Measurements from ENCODE around the gene B4GALT5. TPM values are rescaled to one million over a fixed set of nuclear protein-coding genes. Genes with fewer than 3 reads are reported as not detected.
A peak's percentile ranks its signal among the peaks of the same experiment; 100 is the strongest.

B4GALT5 gene
- polyA plus RNA-seq, 2 of the 4 experiments (the other 2 are of a cell fraction) = 84.0 to 88.7 TPM

DNA sequence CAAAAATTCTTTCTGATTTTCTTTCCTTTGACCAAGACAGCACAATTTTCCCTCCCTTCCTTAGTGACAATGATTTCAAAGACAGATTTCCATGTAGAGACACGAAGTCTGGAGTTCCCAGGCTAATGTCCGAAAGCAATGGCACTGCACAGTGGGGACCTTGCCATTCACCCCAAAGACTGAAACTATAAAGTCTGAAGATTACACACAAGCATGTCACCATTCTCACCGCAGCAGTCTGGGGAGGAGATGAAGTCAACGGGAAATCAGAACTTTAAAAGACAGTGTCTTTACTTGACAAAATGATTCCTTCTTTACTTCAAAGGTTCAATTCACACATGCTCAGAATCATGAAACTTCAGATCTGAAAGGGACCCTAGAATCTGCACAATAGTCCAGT lies 8.3 kb downstream of the B4GALT5 start:
- CTCF ChIA-PET = interaction anchor here (0.6 to 1.5 kb wide), 3 partner anchors 99 to 183 kb away, joined by 3 to 5 read pairs (median 4); no protein-coding TSS in a partner anchor
- TF ChIP-seq ELK1 (IDR thresholded peaks at IDR 0.05; ENCODE audit: low read depth, low read length) = no peak
- TF ChIP-seq ESRRA (IDR thresholded peaks at IDR 0.05; ENCODE audit: borderline replicate concordance, low read length) = no peak
- no peak for TF ChIP-seq HOXA7 (CRISPR knock-in tag; IDR thresholded peaks at IDR 0.05)
- no peak for TF ChIP-seq NR3C1 (IDR thresholded peaks at IDR 0.05)
- TF ChIP-seq MAZ (IDR thresholded peaks at IDR 0.05; ENCODE audit: borderline replicate concordance, low read depth, low read length) = no peak
- TF ChIP-seq POLR2AphosphoS2 (conservative IDR thresholded peaks at IDR 0.05; ENCODE audit: low read length) = no peak
- TF ChIP-seq SMC3 (IDR thresholded peaks at IDR 0.05) = no peak
- no peak for TF ChIP-seq EHMT2 (IDR thresholded peaks at IDR 0.05; ENCODE audit: low read depth)
- no peak for TF ChIP-seq EHF (CRISPR knock-in tag; IDR thresholded peaks at IDR 0.05)
- no peak for TF ChIP-seq NFE2L2 (conservative IDR thresholded peaks at IDR 0.05; ENCODE audit: low read length)
- no peak for TF ChIP-seq HES2 (IDR thresholded peaks at IDR 0.05)
- H3K4me3 ChIP-seq = no peak overlapping the region
- H3K9me3 ChIP-seq = no peaks in the 10 kb centered on the region
- no peak for ATAC-seq
- peaks cover 95% of the 10 kb centered on the region for H3K4me1 ChIP-seq
- FAIRE-seq = no peak
- no peak for DNase-seq (ENCODE audit: low read depth in 1 of 2, low spot score in 1 of 2)
- peak overlapping the region; percentile 95 for H3K4me2 ChIP-seq
- POLR2A ChIA-PET = interaction anchor here (0.6 kb wide), 1 partner anchor 15 kb away, joined by 3 read pairs; no protein-coding TSS in a partner anchor
- H3K27ac ChIP-seq = peak overlapping the region; percentile 69 to 98
- WGBS (ENCODE audit: missing lambda C conversion rate) = 45% methylated on average over 4 of the region's 4 CpGs

DNA sequence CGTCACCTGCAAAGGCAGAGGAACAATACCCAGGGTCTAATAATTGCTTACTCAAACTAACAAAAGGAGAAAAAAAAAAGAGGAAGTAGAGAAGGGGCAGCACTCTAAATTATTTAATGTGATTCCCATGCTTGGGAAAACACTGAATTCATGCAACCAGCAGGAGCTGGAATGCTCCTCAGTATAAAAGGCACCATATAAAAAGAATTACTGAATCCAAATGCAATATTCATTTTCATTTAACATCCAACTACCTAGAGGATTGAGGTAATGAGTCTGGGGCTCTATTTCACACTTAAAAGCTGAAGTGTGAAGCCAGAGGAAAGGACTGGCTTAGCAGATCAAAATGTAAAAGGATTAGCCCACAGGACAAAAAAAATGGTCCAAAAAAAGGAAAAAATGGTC lies 8.7 kb downstream of the B4GALT5 start:
- H3K4me3 ChIP-seq = no peak overlapping the region
- TF ChIP-seq RARB (CRISPR knock-in tag; IDR thresholded peaks at IDR 0.05) (no peak), PHF8 (IDR thresholded peaks at IDR 0.05; ENCODE audit: borderline replicate concordance, low read depth) (no peak), POLR2A (IDR thresholded peaks at IDR 0.05; ENCODE audit: low read length) (no peak), EHMT2 (IDR thresholded peaks at IDR 0.05; ENCODE audit: low read depth) (no peak), RFX5 (IDR thresholded peaks at IDR 0.05) (no peak), TFCP2L1 (CRISPR knock-in tag; IDR thresholded peaks at IDR 0.05) (no peak)
- TF ChIP-seq, protein P1, sequence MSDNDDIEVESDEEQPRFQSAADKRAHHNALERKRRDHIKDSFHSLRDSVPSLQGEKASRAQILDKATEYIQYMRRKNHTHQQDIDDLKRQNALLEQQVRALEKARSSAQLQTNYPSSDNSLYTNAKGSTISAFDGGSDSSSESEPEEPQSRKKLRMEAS (IDR thresholded peaks at IDR 0.05) = no peak
- peak overlapping the region; percentile 95 for H3K4me2 ChIP-seq
- peaks cover 95% of the 10 kb centered on the region for H3K4me1 ChIP-seq
- DNase-seq (ENCODE audit: low read depth in 1 of 2, low spot score in 1 of 2) (no peak), ATAC-seq (no peak), FAIRE-seq (no peak)
- 93% methylated on average over 1 of the region's 1 CpG for WGBS (ENCODE audit: missing lambda C conversion rate)
- ChIA-PET CTCF (interaction anchor here (0.6 to 1.5 kb wide), 3 partner anchors 99 to 199 kb away, joined by 3 to 5 read pairs (median 4); no protein-coding TSS in a partner anchor), POLR2A (interaction anchor here (0.6 kb wide), 1 partner anchor 14 kb away, joined by 3 read pairs; no protein-coding TSS in a partner anchor)
- H3K9me3 ChIP-seq = no peaks in the 10 kb centered on the region
- H3K27ac ChIP-seq = peak overlapping the region; percentile 69 to 98

DNA sequence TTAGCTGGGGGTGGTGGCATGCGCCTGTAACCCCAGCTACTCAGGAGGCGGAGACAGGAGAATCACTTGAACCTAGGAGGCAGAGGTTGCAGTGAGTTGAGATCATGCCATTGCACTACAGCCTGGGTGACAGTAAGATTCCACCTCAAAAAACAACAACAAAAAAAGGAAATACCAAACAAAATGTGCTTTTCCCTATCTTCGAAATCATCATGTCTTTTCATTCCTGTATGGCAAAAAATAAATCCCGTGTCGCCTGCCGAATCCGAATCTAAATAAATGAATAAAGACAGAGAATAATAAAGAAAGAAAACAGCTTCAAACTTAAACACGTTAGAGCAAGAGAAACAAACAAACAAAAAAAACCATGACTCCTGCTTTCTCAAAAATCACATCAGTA lies 11.8 kb downstream of the B4GALT5 start:
- FAIRE-seq (no peak), DNase-seq (ENCODE audit: low read depth in 1 of 2, low spot score in 1 of 2) (no peak), ATAC-seq (no peak)
- no peaks in the 10 kb centered on the region for H3K9me3 ChIP-seq
- H3K27ac ChIP-seq = peak overlapping the region; percentile 98
- POLR2A ChIA-PET = interaction anchor here (1.4 to 1.6 kb wide), 4 partner anchors 27 to 111 kb away, joined by 4 to 5 read pairs (median 5); partner anchors contain the start of gene SLC9A8
- peak overlapping the region; percentile 85 for H3K4me2 ChIP-seq
- H3K4me3 ChIP-seq = peak overlapping the region; percentile 12; the same call in 1 of the 3 replicates
- peaks cover 93% of the 10 kb centered on the region for H3K4me1 ChIP-seq
- WGBS (ENCODE audit: missing lambda C conversion rate) = 55% methylated on average over 8 of the region's 8 CpGs
- CTCF ChIA-PET = interaction anchor here (0.9 to 2.5 kb wide), 3 partner anchors 9 to 91 kb away, joined by 5 to 11 read pairs (median 8); no protein-coding TSS in a partner anchor
- TF ChIP-seq REST (IDR thresholded peaks at IDR 0.05) (no peak), HES2 (IDR thresholded peaks at IDR 0.05) (no peak), MAZ (IDR thresholded peaks at IDR 0.05; ENCODE audit: borderline replicate concordance, low read depth, low read length) (no peak), KDM1A (IDR thresholded peaks at IDR 0.05; ENCODE audit: low read depth) (no peak), SREBF2 (IDR thresholded peaks at IDR 0.05) (no peak), CEBPB (IDR thresholded peaks at IDR 0.05) (no peak), HOXB13 (CRISPR knock-in tag; IDR thresholded peaks at IDR 0.05; ENCODE audit: low read depth) (no peak), HOXB5 (CRISPR knock-in tag; IDR thresholded peaks at IDR 0.05) (no peak), EHMT2 (IDR thresholded peaks at IDR 0.05; ENCODE audit: low read depth) (no peak), CBX8 (IDR thresholded peaks at IDR 0.05) (no peak), RARB (CRISPR knock-in tag; IDR thresholded peaks at IDR 0.05) (no peak), JUNB (IDR thresholded peaks at IDR 0.05) (no peak), RCOR1 (IDR thresholded peaks at IDR 0.05; ENCODE audit: low read depth, low read length) (no peak), CHD4 (IDR thresholded peaks at IDR 0.05; ENCODE audit: borderline replicate concordance) (no peak)
- TF ChIP-seq, protein P1 (IDR thresholded peaks at IDR 0.05) = no peak
- TF ChIP-seq, protein P2, sequence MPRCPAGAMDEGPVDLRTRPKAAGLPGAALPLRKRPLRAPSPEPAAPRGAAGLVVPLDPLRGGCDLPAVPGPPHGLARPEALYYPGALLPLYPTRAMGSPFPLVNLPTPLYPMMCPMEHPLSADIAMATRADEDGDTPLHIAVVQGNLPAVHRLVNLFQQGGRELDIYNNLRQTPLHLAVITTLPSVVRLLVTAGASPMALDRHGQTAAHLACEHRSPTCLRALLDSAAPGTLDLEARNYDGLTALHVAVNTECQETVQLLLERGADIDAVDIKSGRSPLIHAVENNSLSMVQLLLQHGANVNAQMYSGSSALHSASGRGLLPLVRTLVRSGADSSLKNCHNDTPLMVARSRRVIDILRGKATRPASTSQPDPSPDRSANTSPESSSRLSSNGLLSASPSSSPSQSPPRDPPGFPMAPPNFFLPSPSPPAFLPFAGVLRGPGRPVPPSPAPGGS (IDR thresholded peaks at IDR 0.05) = no peak

All from A549 (cell line).